Common myeloid progenitor, CD34-positive (primary cell): Measurements from ENCODE around the gene TEDC1.

ENCODE experiments used
- CTCF ChIA-PET: fragments of 350-600 bp; sonication (Branson Sonifier 250); formaldehyde crosslinking; loops from one replicate; lab custom pipeline; 2021; ENCODE audit warnings: antibody characterized with exemption; lab: Charles Lee
- POLR2A ChIA-PET: fragments of 350-600 bp; sonication (Branson Sonifier 250); formaldehyde crosslinking; loops from one replicate; lab custom pipeline; 2021; ENCODE audit warnings: antibody characterized with exemption; lab: Charles Lee
- DNase-seq, 3 donors: peaks; one replicate each; pipeline versions ENCODE4 v3.0.0 to v3.0.0-alpha.2; 2013
- H3K27ac ChIP-seq, 2 experiments: 1 replicate in 1 of 2; 2 replicates in 1 of 2; pipeline ENCODE4 v1.7.0; 2013; ENCODE audit warnings: inconsistent platforms in 2 of 2, low read length in 2 of 2, mild to moderate bottlenecking in 2 of 2, low read depth in 1 of 2, moderate library complexity in 1 of 2; ENCODE audit not compliant: severe bottlenecking in 2 of 2, insufficient read depth in 1 of 2, poor library complexity in 1 of 2
- H3K27me3 ChIP-seq, 5 experiments: replicated peaks in 2 of 5; 1 replicate in 3 of 5; 2 replicates in 2 of 5; pipeline versions ENCODE4 v1.6.1 to v1.7.0; 2013; ENCODE audit warnings: low read length in 4 of 5, mild to moderate bottlenecking in 2 of 5, moderate library complexity in 2 of 5, inconsistent platforms in 1 of 5; ENCODE audit not compliant: insufficient read depth in 5 of 5, control insufficient read depth in 4 of 5
- H3K36me3 ChIP-seq, 4 experiments: 1 replicate in 2 of 4; 2 replicates in 2 of 4; pipeline versions ENCODE4 v1.6.1 to v1.7.0; 2013; ENCODE audit warnings: low read length in 3 of 4, control low read depth in 1 of 4, mild to moderate bottlenecking in 1 of 4; ENCODE audit not compliant: control insufficient read depth in 4 of 4, insufficient read depth in 4 of 4
- H3K4me1 ChIP-seq, 4 experiments: 1 replicate in 3 of 4; 2 replicates in 1 of 4; pipeline versions ENCODE4 v1.6.1 to v1.7.1; 2013; ENCODE audit warnings: low read length in 3 of 4, mild to moderate bottlenecking in 3 of 4, control low read depth in 1 of 4, inconsistent platforms in 1 of 4, moderate library complexity in 1 of 4; ENCODE audit not compliant: control insufficient read depth in 4 of 4, insufficient read depth in 4 of 4; ENCODE audit errors: control extremely low read depth in 1 of 4
- H3K4me3 ChIP-seq, 7 experiments: 1 replicate in 4 of 7; 2 replicates in 3 of 7; pipeline versions ENCODE4 v1.5.1 to v1.7.0; 2013; ENCODE audit warnings: mild to moderate bottlenecking in 7 of 7, low read length in 6 of 7, moderate library complexity in 6 of 7, inconsistent platforms in 2 of 7, low read depth in 2 of 7, control low read depth in 1 of 7; ENCODE audit not compliant: insufficient read depth in 4 of 7, control insufficient read depth in 1 of 7; ENCODE audit errors: extremely low read depth in 1 of 7
- H3K9me3 ChIP-seq, 5 experiments: 1 replicate in 4 of 5; 2 replicates in 1 of 5; pipeline versions ENCODE4 v1.6.1 to v1.7.1; 2013; ENCODE audit warnings: low read length in 4 of 5, mild to moderate bottlenecking in 2 of 5, inconsistent platforms in 1 of 5, low read depth in 1 of 5, moderate library complexity in 1 of 5; ENCODE audit not compliant: control insufficient read depth in 4 of 5, insufficient read depth in 2 of 5; ENCODE audit errors: control extremely low read depth in 1 of 5
- WGBS: methylation state at CpG from one replicate; pipeline ENCODE4 v1.1.5; 2013; ENCODE audit not compliant: insufficient coverage; 5-methylcytosine and 5-hydroxymethylcytosine counted together

TEDC1 gene

GRCh38 chr14:105473677-105474482 lies 17.2 kb upstream of the TEDC1 start:
- Histone ChIP-seq H3K27me3 (peaks cover 0 to 49% (median 17%) of the 10 kb centered on the region in 5 experiments), H3K4me3 (peak overlapping the region; percentile 32 to 78 (median 60)), H3K4me1 (peaks cover 0 to 56% (median 34%) of the 10 kb centered on the region in 4 experiments), H3K9me3 (no peaks in the 10 kb centered on the region), H3K36me3 (peaks cover 0 to 22% (median 11%) of the 10 kb centered on the region in 4 experiments), H3K27ac (peak overlapping the region in 1 of 2 experiments; percentile 43)
- 1% methylated on average over 24 of the region's 60 CpGs for WGBS
- ChIA-PET CTCF (interaction anchor here (1.3 to 7.6 kb wide), 3 partner anchors 10 to 17 kb away, joined by 6 to 77 read pairs (median 11); partner anchors contain the start of gene CRIP1), POLR2A (interaction anchor here (0.7 kb wide), 1 partner anchor 10 kb away, joined by 3 read pairs; no protein-coding TSS in a partner anchor)
- DNase-seq: peak; percentile 69 to 90 (median 77)

DNA sequence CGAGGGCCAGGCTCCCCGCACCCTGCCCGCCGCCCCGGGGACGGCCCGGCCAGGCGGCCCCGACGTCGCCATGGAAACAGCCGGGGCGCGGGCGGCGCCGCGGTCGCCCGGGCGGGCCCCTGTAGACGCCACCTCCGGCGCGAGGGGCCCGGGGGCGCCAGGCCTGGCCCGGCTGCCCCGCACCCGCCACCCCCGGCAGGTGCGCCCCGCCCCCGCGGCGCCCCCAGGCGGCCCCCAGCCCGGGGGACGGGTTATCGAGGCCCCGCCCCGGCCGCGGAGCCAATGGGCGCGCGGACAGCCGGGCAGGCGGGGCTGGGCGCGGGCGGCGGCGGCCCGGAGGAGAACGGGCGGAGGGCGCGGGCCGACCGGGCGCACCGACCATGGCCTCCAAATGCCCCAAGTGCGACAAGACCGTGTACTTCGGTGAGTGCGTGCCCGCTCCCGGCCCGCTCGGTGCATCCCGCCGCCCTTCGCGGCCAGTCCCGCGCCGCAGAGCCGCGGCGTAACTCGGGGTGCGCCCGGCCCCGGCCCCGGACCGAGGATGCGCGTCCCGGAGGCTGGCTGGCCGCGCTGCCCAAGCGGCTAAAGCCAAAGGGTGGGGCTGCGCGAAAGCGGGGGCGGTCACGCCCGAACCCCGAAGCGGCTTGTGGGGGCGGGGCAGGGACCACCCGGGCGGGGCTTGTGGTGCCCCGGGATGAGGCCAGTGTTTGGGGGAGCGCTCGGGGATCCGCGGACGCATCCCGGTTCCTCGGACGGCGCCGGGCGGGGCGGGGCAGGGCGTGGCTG lies 16.4 kb upstream of the TEDC1 start, which contains the start of gene CRIP2:
Gene CRIP2, plus strand, starts transcription at position 339 of the 786 bp plus-strand sequence. Its CDS starts 42 bp downstream, at position 381.
- Histone ChIP-seq H3K9me3 (no peaks in the 10 kb centered on the region), H3K36me3 (peaks cover 0 to 14% (median 8%) of the 10 kb centered on the region in 4 experiments), H3K4me3 (peak within 1 kb of the TSS; percentile 35 to 78 (median 60)), H3K4me1 (peaks cover 0 to 57% (median 36%) of the 10 kb centered on the region in 4 experiments), H3K27ac (peak within 1 kb of the TSS in 1 of 2 experiments; percentile 43), H3K27me3 (peaks cover 0 to 55% (median 17%) of the 10 kb centered on the region in 5 experiments)
- ChIA-PET POLR2A (interaction anchor here (0.7 kb wide), 1 partner anchor 10 kb away, joined by 3 read pairs; no protein-coding TSS in a partner anchor), CTCF (interaction anchor here (1.5 to 7.6 kb wide), 2 partner anchors 9 to 15 kb away, joined by 11 to 77 read pairs; partner anchors contain the start of gene CRIP1)
- WGBS: under 1% methylated on average over 75 of the region's 118 CpGs
- peak in 2 of 3 donors; percentile 54 to 73 for DNase-seq

DNA sequence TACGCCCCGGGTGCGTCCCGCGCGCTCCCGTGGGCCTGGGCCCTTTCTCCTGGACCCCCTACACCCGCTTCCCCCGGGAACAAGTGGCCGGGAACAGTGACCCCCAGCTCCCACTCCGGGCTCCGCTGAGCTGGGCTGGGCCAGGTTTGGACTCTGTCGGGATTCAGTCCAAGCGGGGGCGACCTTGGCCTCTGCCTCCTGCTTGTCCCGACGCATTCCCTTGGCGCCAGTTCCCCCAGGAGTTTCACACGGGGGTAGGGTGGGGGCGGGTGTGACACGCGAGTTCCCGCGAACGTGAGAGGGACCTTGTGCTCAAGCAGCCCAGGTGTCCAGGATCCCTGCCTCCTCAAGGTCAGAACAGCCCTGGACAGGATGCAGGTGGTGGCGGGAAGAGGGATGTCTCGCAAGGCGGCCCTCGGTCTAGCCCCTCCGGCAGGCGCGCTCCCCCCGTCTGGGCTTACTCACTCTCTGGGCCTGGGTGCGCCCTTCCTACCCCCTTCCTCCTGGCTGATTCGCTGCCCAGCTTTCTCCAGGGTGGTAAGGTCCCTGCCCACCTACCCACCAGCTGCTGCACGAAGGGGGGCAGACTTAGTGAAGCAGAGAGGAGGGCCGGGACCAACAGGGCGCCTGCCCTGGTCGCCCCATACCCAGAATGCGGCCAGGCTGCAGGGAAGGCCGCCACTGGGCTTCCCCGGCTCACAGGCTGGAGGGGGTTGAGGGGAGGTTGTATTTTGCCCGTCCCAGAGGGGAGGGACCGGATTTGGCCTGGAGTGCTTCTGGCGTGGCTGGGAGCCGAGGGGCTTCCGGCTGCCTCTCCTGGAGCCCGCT lies 15.6 kb upstream of the TEDC1 start:
- peak overlapping the region in 5 of 7 experiments; percentile 51 to 78 (median 67) for H3K4me3 ChIP-seq
- peaks cover 0 to 63% (median 17%) of the 10 kb centered on the region in 5 experiments for H3K27me3 ChIP-seq
- ChIA-PET POLR2A (no interaction called here), CTCF (interaction anchor here (2.3 kb wide), 1 partner anchor 14 kb away, joined by 12 read pairs; no protein-coding TSS in a partner anchor)
- H3K36me3 ChIP-seq: peaks cover 0 to 11% (median 3%) of the 10 kb centered on the region in 4 experiments
- no peak overlapping the region for H3K27ac ChIP-seq
- H3K9me3 ChIP-seq: no peaks in the 10 kb centered on the region
- WGBS: 8% methylated on average over 31 of the region's 48 CpGs
- H3K4me1 ChIP-seq: peaks cover 0 to 62% (median 40%) of the 10 kb centered on the region in 4 experiments
- DNase-seq: peak in 2 of 3 donors; percentile 41 to 60

DNA sequence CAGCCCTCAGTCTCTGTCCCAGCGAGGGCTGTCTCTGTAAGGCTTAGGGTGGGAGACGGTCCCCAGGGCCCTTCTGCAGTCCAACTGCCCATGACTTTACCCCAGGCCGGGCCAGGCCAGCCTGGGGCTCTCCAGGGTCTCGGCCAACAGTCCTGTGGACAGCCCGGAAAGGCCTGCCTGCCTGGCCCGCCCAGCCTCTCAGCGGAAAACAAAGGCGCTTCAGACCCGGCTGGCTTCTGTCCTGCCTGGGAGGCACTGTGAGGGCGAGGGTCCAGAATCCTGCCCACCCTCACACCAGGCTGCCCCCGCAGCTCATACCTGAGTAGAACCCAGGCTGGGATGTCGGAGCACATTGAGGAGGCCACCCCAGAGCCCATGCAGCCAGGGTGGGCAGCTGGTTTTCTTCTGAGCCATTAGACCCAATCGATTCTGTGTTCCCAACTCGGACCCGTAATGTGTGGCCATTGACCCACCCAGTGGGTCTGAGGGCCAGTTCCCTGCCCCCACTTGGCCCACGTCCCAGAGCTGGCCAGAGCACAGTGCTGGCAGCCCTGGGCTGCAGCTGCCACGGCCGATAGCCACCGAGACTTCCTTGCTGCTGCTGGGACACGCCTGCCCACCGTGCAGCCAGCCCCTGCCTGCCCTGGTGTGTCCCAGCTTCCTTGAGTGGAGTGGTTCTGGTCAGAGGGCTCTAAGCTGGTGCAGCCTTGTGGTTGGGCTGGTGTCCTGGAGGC lies 14.8 kb upstream of the TEDC1 start:
- Histone ChIP-seq H3K9me3 (no peaks in the 10 kb centered on the region), H3K27me3 (peaks cover 0 to 65% (median 17%) of the 10 kb centered on the region in 5 experiments), H3K27ac (no peak overlapping the region), H3K4me1 (peaks cover 0 to 70% (median 47%) of the 10 kb centered on the region in 4 experiments), H3K4me3 (peak overlapping the region in 3 of 7 experiments; percentile 67 to 78 (median 70)), H3K36me3 (peaks cover 0 to 6% (median 0%) of the 10 kb centered on the region in 4 experiments)
- ChIA-PET POLR2A (no interaction called here), CTCF (interaction anchor here (1.0 to 2.3 kb wide), 3 partner anchors 13 to 107 kb away, joined by 3 to 12 read pairs (median 5); no protein-coding TSS in a partner anchor)
- no peak for DNase-seq
- WGBS: 57% methylated on average over 19 of the region's 21 CpGs

DNA sequence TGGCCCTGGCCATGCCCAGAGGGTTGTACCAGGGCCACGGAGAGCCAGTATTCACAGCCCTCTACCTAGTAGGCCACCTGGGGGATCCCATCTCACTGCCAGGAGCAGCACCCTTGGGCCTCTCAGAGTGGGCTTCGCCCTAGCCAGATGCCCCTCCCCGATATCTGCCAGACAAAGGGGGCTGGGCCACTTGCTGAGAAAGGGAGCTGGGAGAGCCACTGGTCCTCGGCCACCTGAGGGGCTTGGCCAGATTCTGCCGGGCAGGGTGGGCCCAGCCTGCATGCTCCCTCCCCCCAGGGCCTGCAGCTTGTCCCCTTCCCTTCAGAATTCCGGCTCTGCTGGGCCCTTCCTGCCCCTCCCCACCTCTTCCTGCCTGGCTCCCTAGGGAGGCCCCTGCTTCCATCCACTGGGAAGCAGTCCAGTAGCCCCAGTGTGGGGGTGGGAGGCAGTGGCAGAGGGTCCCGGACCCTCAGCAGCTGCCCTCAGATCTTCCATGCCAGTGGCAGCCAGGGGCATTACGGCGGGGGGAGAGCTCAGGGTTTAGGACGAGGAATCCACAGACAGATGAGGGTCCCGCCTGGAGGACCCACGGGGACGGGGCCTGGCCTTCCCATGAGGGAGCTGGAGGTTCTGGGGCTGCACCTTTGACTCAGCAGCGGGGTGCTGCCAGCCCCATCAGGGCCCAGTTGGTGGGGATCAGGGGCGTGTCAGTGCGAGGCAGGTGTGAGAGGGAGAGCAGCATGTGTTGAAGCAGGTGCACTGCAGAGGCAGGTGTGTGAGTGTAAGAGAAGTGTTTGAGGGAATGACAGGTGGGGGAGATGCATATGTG lies 14.0 kb upstream of the TEDC1 start:
- no peaks in the 10 kb centered on the region for H3K9me3 ChIP-seq
- no peak for DNase-seq
- 49% methylated on average over 16 of the region's 16 CpGs for WGBS
- peaks cover 0 to 65% (median 17%) of the 10 kb centered on the region in 5 experiments for H3K27me3 ChIP-seq
- H3K36me3 ChIP-seq: peaks cover 0 to 6% (median 0%) of the 10 kb centered on the region in 4 experiments
- CTCF ChIA-PET: interaction anchor here (1.0 to 2.3 kb wide), 3 partner anchors 13 to 108 kb away, joined by 3 to 12 read pairs (median 5); no protein-coding TSS in a partner anchor
- H3K4me3 ChIP-seq: no peak overlapping the region
- H3K27ac ChIP-seq: no peak overlapping the region
- H3K4me1 ChIP-seq: peaks cover 0 to 76% (median 54%) of the 10 kb centered on the region in 4 experiments
- POLR2A ChIA-PET: no interaction called here
